ENCODE measurements around the gene HIVEP3.
A peak's percentile ranks its signal among the peaks of the same experiment; 100 is the strongest.

The HIVEP3 gene

GRCh38 chr1:41662061-41662764, 256.5 kb downstream of the HIVEP3 start:
- no peak for DNase-seq

- no peak for DNase-seq
These were observed 257.2 kb downstream of the HIVEP3 start for GRCh38 chr1:41661428-41662060.

GRCh38 chr1:41660570-41661427, 257.9 kb downstream of the HIVEP3 start:
- no peak for DNase-seq

- DNase-seq, result no peak
These were observed 258.8 kb downstream of the HIVEP3 start for GRCh38 chr1:41659903-41660302.

GRCh38 chr1:41659159-41659495, 259.6 kb downstream of the HIVEP3 start:
- DNase-seq, result no peak

GRCh38 chr1:41658431-41659158, 260.1 kb downstream of the HIVEP3 start:
- no peak for DNase-seq

GRCh38 chr1:41657679-41658295, 260.9 kb downstream of the HIVEP3 start:
- DNase-seq, result peak in 1 of 2 experiments; percentile 29

GRCh38 chr1:41656825-41657500, 261.8 kb downstream of the HIVEP3 start:
- DNase-seq, result no peak

GRCh38 chr1:41656068-41656467, 262.7 kb downstream of the HIVEP3 start:
- no peak for DNase-seq

GRCh38 chr1:41655632-41656031, 263.1 kb downstream of the HIVEP3 start:
- DNase-seq, result no peak

GRCh38 chr1:41653574-41653973, 265.1 kb downstream of the HIVEP3 start:
- no peak for DNase-seq

GRCh38 chr1:41652384-41653265, 266.1 kb downstream of the HIVEP3 start:
- DNase-seq, result no peak

GRCh38 chr1:41650028-41650880, 268.5 kb downstream of the HIVEP3 start:
- DNase-seq, result no peak

- peak in 1 of 2 experiments; percentile 26 for DNase-seq
These were observed 269.2 kb downstream of the HIVEP3 start for GRCh38 chr1:41649396-41650027.

- no peak for DNase-seq
These were observed 269.9 kb downstream of the HIVEP3 start for GRCh38 chr1:41648844-41649243.

GRCh38 chr1:41648230-41648629, 270.5 kb downstream of the HIVEP3 start:
- DNase-seq, result no peak

GRCh38 chr1:41647221-41648135, 271.2 kb downstream of the HIVEP3 start:
- DNase-seq, result no peak

GRCh38 chr1:41646186-41646585, 272.5 kb downstream of the HIVEP3 start:
- DNase-seq, result no peak
